ENCODE results near the gene P3R3URF.

Gene P3R3URF

DNA sequence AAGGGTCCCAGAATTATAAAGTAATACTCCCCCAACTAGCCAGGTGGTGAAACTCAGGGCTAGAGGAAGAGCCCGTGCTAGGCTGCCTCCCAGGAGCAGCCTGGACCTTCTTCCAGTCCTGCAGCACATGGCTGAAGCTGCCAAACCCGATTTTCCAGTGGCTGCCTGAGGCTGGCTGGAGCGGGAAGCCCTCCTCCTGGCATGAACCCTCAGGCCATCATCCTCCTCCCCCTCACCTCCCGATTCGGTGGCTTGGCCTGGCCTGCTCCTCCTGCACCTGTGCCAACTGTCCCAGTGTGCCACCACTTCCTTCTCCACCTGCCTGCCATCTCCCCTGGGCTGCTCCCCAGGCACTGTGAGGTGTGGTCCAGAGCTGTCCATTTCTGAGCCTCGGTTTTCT is 4.4 kb downstream of the P3R3URF start:
- ATAC-seq: no peak

DNA sequence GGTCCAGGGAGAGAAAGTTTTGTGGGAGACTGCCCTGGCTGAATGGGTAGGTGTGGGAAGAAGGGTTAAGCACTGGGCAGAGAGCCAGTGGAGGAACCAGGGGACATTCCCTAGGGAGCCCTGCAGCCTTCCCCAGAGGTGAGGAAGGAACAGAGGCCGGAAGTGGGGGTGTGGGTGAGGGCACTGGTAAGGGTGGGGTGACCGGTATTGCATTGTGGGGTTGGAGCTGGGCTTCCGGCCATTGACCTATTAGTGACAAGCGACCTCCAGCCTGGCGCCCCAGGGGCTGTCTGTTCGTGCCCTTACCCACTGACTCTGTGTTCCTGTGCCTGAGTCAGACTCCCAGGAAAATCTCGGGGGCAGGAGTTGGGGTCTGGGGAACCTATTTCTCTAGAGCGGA is 4.9 kb downstream of the P3R3URF start:
- ATAC-seq: no peak

DNA sequence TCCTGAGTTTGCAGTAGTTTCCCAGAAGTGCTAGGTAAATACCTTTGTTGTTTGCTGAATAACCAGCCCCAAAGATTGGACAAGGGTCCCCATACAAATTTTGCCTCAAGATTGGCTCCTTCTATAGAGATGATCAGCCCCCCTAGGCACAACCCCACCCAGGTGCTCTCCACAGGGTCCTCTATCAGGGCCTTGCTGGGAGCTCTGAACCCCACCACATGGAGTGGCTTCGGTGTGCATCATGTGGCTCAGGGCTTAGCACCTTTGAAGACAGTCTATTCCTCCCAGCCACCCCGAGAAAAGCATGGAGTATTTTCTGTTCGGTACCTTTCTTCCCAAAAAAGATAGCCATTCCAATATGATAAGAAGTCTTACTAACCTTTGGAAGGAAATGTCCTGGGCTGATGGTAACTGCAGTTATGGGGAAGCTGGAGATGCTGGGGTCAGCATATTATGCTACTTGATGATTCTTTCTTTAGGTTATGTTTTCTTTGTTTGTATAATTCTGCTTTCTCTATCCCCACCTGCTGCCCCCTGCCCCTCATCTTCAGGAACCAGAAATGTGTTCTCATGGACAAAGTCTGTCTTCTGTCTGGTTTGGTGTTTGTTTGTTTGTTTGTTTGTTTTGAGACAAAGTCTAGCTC is 6.4 kb downstream of the P3R3URF start:
- no peak for ATAC-seq

DNA sequence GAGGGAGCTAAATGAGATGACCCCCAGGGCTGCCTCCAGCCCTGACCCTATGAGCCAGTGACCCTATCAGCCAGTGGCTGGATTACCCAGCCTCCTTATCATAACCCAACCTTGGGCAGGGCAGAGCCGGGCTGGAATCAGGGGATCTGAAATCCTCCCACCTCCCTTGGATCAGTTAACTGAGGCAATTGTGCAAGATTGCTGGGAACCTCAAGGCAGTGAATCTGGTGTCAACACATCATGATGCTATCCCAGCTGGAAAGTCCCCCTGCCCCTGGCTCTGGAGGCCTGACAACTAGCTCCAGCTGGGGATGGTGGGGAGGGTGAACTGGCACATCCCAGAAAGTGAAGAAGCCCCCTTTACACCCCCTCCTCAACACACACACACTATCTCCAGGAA is 7.8 kb downstream of the P3R3URF start:
- ATAC-seq: no peak

DNA sequence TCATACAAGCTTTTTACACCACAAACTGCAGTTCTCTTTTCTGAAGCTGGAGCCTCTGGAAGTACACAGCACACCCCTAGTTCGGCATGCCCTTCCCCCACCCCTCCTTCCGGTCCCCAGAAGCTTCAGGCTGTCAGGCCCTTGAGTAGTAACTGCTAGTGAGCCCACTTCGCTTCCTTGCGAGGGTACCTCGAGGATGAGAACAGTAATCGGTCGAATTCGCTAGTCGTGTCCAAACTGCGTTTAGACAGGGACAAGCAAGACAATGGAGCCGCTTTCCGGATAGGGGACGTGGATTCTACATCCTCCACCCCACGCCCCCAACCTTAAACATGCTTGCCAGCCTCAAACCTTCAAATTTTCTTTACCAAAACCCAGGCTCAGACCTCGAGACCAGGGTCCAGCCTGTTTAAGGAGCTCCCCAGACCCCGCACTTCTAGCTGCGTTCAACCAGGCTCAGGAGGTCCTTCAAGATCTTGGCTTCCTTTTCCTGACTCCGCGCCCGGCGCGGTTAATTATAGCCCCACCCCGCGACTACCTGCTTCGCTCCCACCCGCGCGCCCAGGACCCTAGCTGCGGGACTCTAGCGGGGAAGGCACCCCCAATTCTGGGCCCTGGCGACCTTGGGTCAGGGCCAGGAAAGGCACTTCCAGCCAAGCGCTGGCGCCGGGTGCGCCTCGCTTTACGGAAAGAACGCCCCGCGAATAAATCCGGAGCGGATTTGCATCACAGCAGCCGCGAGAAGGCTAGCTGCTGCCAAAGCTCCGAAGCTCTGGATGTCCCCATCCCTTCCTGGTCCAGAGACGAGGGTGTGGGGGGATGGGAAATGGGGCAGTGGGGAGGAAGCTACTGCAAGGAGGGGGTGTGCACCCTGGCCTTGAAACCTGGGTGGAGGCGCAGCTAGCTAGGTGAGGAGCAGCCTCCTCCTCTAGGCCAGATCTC is 9.5 kb downstream of the P3R3URF start:
- peak; percentile 63 to 64 for ATAC-seq

DNA sequence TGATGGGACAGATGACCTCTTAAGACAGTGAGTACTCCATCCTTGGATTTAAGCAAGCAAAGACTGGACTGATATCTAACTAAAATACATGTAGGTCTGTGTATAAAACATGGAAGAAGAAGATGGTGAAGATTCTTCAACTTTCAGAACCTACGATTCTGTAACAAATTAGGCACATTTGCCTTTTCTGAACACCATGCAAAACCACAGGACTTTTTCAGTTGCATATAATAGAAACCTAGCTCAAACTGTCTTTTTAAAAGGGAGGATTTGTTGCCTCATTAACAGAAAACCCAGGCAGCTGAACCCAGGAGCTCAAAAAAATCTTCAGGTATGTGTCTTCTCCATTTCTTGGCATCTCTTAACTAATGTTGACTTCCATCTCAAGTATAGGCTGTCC is 16.1 kb downstream of the P3R3URF start:
- no peak for ATAC-seq

DNA sequence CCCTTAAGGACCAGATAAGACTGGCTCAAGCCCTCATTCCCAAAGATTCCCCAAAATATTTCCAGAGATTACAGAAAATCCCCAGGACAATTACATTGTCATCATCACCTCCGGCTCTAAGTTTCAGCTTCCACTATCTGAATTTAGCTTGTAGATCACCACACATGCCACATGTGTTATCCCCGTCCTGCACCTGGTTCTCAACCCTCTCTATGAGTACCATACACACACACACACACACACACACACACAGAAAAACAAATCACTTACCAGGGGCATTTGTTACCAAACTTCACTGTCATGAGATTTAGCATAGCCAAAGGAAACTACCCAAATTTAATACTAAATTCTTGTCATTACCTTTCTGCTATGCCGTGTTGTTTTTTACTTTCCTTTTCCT is 16.8 kb downstream of the P3R3URF start:
- ATAC-seq: no peak

DNA sequence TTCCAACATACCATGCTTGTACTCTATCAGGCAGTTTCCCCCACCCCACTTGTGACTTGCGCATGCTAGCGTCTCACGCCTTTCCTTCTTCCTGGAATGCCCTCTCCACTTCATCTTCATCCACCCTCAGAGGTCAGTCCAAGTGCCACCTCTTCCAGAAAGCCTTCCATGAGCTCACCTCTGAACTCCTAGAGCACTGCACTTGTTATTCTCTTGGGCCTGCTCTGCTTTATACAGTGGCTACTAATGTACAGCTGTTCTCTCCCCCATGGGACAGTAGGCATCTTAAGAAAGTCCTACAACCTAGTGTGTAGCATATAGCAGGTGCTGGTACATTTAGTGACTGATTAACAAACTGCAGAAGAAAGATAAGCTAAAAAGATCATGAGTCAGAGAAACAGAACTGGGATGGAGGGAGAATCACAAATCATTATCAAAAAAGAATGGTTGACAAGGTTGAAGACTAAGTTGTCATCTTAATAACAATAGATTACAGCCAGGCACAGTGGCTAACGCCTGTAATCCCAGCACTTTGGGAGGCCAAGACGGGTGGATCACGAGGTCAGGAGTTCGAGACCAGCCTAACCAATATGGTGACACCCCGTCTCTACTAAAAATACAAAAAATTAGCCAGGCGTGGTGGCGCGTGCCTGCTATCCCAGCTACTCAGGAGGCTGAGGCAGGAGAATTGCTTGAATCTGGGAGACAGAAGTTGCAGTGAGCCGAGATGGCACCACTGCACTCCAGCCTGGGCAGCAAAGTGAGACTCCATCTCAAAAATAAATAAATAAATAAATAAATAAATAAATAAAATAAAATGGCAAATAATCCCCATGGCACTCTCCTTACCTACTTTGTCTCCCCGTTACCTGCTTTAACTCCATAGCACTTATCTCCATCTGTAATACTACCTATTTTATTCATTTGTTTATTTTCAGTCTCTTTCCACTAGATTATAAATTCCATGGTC is 17.7 kb downstream of the P3R3URF start:
- ATAC-seq: no peak

DNA sequence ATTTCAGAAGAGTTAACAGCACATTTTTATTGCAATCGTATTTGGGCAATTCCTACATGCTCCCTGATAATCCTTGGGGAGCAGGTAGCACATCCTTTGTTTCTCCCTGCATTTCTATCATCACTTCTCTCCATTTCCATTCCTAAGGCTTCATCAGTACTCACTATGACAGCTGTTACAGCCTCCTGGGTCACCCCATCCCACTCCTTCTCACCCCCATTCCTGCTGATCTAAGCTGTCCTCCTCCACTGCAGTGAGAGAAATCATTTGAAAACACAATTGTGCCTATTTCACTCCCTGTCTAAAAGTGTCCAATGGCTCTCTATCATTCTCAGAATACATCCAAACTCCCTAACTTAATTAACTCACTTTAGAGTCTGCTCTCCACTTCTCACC is 18.4 kb downstream of the P3R3URF start:
- ATAC-seq: no peak

DNA sequence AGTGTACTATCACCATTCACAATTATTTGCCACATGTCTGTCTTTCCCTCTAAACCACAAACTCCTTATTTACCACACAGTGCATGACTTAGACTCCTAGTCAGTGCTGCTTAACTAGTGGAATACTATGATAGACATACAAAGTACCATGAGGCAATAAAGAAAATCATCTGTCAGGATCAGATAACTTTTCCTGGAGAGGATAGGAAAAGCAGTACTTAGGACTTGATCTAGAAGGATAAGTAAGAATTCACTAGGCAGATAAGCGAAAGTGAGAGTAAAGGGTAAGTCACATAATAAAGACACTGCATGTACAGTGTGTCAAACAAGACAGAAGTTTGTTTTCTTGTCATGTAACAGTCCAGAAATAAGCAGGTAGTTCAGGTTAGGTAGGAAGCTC is 22.6 kb downstream of the P3R3URF start:
- no peak for ATAC-seq

DNA sequence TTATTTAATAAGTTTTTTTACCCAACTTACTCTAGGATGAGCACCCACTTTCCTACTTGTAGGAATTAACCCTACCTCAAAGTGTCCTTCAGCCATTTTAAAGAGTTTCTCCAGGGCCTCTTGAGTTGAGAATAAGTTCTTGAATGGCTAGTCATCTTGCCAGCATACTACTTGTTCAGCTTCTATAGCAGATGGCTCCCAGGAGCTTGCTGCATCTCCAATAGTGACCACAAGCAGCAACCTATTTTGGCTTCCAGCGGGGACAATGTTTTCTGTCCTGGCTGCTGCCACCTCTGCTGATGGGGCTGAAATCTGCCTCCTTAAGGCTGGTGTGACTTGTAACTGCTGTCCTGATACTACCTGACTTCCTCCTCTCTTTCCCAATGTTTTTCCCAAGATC is 23.1 kb downstream of the P3R3URF start:
- no peak for ATAC-seq

DNA sequence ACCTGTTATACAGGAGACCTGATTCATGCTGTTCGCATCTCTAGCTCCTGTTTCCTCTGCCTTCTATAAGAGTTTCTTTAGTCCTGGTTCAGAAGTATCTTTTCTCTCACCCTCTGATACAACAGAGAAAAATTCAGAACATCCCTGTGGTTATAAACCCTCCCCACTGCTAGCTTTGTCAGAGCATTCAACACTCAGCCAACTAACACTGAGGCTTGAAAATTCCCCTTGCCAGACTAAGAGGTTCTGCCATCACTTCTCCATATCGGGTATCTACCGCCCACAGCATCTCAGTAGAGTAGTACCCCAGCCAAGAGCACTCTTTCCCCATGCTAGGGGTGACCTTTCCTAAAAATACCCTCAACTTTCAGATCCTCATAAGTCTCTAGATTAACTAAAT is 24.3 kb downstream of the P3R3URF start:
- ATAC-seq: peak in 1 of 2 donors; percentile 27

DNA sequence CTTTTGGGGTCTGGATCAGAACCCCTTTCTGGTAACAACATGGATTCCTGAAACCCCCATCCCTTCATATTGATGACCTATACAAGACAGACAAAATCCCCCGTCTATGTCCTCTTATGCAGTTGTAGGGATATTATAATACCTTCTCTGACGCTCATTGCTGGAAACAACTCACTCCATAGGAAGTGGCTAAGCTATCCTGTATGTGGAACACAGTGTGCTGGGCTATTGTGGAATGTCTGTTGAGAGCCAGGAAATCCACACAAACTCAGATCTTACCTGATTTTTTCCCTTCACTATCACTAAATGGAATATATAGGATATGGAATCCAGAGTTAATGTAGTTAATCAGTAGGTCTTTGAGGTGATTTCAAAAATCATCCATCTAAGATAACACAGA is 26.2 kb downstream of the P3R3URF start:
- ATAC-seq: no peak

DNA sequence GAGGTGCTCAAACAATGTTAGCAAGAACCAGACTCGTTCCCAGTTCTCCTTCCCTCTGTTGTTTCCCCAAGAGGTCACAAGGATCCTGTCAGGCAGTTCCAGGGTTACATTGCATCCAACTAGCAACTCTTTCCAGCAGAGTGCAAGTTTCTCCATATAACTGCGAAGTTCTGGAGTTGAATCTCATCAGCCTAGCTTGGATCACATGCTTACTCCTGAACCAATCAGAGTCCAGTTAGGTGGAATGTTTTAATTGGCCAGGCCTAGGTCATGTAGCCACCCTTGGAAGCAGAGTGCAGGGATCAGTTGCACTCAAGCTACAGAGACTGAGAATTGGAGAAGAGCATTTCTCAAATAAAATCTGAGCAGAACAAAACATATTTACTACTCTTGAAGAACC is 28.0 kb downstream of the P3R3URF start:
- ATAC-seq: no peak

DNA sequence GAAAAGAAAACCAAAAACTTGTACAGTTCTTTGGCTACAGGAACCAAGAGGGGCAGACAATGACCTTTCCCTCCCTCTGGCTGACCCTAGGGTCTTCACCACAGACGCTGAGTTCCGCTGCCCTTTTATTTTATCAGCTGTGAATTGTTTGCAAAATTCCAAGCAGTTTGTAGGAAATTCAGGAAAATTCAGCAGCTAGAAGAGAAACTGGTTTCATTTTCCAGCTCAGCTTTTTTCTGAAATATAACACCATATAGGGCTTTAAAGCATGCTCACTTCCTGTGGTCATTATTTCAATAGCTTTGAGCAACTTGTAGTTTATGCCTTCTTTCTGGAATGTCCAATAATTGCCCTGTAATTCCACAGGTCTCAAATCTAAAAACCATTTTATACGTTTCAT is 38.4 kb downstream of the P3R3URF start:
- ATAC-seq: no peak

DNA sequence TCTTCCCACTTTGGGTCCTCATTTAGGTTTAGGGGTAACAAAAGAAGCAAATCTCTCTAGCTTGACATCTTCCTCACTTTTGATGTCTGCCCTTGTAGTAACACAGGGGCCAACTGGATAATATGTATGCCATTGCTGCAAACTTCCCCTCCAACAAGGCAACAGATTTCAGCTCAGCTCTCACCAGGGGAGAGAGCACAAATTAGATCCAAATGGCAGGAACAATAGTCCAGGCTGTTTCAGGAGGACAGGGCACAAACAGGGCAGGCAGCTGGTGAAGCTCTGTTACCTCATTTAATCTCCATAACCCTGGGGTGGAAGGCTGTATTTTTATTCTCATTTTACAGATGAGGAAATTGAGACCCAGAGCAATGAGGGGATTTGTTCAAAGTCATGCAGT is 39.6 kb downstream of the P3R3URF start:
- ATAC-seq: no peak

DNA sequence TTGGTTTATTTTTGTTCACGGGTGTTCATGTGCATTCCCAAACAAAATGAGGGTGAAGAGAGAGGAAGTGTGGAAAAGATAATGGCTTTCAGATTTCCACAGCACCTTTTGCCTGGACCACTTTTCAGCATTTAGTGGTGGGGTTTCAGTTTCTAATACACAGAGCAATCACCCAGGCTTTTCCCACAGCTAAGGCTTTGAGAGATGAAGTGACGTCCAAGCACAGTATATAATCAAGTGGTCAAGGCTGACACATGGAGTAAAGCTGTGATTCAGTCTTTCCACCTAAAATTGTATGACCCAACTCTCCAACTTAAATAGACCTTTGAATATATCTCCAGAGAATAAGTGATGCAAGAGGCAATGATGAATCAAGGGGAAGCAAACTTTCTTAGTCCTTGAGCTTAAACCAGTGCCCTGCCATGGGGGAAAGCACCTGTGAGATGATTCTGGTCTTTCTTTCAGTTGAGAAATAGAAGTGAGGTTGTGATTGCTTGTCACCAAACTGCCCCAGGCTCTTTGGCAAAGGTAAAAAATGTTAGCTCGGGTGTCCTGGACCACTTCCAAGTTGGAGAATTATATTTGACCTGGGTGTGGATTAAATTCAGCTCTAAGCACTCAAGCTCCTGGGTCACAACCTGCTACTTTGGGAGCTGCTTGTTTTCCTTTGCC is 41.5 kb downstream of the P3R3URF start:
- no peak for ATAC-seq

DNA sequence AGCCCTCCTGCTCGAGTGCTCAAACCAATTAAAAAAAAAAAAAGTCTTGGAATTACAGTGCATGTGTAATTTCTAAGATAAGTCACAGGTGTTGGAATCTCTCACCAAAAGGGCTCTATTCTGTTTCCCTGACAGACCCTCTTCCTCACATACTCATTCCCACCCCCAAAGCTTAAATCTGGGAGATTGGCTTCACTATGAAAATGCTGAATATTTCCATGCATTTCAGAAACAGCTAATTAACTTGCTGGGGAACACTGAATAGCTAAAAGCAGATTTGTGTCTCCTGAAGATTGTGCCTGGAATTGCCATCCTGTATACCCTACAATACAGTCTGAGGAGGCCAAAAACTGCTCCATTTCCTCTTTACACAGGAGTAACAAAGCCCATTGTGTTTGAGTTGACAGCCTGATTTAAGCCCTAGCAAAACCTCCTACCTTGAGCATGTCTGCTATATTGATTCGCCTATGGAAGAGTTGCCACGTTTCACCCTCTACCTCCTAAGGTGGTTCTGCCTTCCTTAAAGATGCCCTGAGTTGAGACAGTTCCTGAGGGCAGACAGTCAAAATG is 42.4 kb downstream of the P3R3URF start:
- ATAC-seq: no peak

DNA sequence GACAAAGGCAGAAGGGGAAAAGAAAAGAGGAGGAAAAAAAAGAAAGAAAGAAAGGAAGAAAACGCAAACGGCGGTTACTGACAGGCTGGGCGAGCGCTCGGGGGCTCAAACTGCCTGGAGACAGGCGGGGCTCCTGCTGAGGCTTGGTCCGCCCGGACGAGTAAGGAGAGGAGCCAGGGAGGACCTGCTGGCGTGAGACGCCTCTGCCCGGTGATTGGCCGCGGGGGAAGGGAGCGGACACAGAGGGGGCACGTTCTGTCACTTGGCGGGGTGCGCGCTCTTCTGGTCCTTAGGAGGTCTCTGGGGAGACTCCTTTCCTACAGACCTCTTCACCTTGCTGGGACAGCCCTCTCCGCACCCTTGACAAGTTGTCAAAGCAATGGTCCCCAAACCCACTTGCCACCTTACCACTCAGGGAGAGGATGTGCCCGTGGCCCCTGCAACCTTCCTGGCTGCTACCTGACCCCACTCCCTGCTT is 43.1 kb downstream of the P3R3URF start:
- ATAC-seq: peak; percentile 47 to 48

DNA sequence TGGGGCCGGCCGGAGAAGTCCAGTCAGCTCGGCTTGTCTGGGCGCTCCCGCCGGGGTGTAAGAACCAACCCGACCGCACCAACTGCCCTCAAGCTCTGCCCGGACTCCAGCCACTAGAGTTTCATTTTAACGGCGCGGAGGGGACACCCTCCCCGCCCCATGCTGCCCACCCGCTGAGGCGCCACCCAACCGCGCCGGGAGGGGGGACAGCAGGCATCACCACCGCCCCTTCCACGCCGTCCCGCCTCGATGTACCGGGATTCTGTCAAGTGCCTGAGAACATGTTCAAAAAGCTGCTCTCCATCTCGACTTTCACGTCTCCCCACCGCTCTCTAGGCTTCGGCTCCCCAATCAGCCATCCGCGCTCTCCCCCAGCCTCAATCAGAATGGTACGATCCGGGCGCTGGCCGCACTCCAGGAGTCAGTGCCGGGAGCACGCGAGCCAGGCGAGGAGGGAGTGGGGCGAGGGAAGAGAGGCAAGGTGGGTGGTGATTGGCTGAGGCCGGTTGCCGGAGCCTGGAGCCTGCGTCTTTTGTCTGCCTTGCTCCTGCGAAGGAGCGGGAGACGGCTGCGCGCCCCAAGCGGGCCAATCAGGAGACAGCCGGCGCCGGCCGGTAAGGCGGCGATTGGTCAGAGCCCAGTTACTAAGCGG is 43.6 kb downstream of the P3R3URF start, which contains the start of gene PIK3R3:
TSS of gene PIK3R3 (minus strand) at position 101 of the 652 bp plus-strand sequence. CDS start 677 bp downstream, outside the sequence.
- ATAC-seq: peak; percentile 97
